AG10803 (cell line): ENCODE data around the gene RETN.

Source experiments
- DNase-seq: peaks from one replicate; pipeline ENCODE4 v3.0.0; 2010; ENCODE audit warnings: low read depth
- H3K4me3 ChIP-seq: 2 replicates; pipeline ENCODE4 v1.5.1; 2011; ENCODE audit warnings: mild to moderate bottlenecking, low read length, control low read depth
- CTCF ChIP-seq: conservative IDR thresholded peaks from 2 replicates; pipeline ENCODE4 v1.5.1; 2011; ENCODE audit warnings: mild to moderate bottlenecking, low read length, control low read depth, inconsistent platforms

The RETN gene

DNA sequence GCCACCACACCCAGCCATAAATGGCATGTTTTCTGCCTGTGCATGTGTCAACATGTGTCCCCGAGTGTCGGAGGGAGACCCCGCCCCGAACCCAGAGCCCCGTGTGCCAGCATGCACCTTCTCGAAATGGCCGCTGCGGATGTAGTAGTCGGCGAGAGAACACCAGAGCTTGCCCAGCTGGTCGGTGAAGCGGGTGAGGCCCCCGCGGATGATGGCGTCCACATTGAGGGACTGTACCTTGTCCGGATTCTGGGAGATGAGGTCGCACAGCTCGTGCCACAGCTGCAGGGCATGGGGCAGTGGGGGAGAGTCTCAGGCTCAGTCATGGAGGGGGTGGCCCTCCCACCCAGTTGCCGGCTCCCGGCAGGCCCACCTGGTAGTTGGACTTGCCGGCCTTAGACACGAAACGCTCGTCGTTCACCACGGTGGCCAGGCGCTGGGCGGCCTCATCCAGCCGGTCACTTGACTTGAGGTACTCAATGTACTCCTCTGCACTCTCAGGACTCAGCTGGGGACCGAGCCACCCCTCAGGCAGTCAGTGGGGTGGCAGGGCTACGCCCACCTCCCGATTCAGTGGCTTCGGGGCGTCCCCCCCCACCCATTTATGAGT is 43.0 kb upstream of the RETN start:
- TF ChIP-seq CTCF, result no peak
- no peak overlapping the region for H3K4me3 ChIP-seq
- no peak for DNase-seq

DNA sequence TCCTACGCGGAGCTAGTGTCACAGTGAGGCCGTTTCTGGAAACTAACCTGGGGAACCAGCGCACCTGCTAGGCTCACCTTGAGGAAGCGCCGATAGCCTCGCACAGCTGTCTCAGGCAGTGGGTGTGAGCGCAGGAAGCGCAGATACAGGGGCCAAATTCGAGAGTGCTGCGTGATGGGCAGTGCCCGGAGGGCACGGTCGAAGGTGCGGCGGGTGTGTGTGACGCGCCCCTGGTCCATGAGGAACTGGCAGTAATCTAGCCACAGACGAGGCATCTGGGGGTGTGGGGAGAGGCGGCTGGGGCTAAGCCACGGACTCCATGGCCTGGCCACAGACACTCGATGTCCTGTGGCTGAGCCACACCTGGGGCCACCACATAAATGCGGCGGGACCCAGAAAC is 41.7 kb upstream of the RETN start:
- no peak overlapping the region for H3K4me3 ChIP-seq
- no peak for TF ChIP-seq CTCF

GRCh38 chr19:7628589-7629311 is 40.1 kb upstream of the RETN start:
- no peak for TF ChIP-seq CTCF
- peak overlapping the region; percentile 99 for H3K4me3 ChIP-seq
- DNase-seq, result no peak

More for the DNA sequence above, 41.7 kb upstream of the RETN start:
- DNase-seq, result no peak

GRCh38 chr19:7629347-7630054 is 39.3 kb upstream of the RETN start, which contains the start of the genes PET100 and XAB2:
Gene PET100, plus strand, starts transcription at chr19:7629793. Its CDS starts 41 bp downstream, at chr19:7629834.
Gene XAB2, minus strand, starts transcription at chr19:7629545. Its CDS starts 18 bp downstream, at chr19:7629527.
- H3K4me3 ChIP-seq, result peak within 1 kb of the TSS; percentile 99
- peak; percentile 99 for DNase-seq
- TF ChIP-seq CTCF, result no peak

DNA sequence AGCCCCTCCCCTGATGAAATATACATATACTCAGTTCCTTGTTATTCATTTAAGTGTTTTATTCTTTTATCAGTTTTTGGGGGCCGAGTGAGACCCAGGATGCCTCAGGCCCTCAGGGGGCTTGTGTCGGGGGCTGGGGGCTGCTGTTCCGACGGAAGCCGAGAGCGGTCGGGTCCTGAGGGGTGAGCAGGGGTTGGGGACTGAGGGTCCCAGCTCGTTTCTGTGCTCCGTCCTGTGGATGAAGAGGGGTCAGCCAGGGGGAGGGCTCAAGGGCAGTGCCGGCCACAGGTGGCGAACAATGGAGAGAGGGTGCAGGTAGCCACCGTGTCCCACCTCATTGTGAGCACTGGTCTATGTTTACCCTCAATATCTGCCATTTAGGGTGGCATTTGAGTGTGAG is 37.3 kb upstream of the RETN start:
- no peak overlapping the region for H3K4me3 ChIP-seq
- no peak for DNase-seq
- no peak for TF ChIP-seq CTCF

DNA sequence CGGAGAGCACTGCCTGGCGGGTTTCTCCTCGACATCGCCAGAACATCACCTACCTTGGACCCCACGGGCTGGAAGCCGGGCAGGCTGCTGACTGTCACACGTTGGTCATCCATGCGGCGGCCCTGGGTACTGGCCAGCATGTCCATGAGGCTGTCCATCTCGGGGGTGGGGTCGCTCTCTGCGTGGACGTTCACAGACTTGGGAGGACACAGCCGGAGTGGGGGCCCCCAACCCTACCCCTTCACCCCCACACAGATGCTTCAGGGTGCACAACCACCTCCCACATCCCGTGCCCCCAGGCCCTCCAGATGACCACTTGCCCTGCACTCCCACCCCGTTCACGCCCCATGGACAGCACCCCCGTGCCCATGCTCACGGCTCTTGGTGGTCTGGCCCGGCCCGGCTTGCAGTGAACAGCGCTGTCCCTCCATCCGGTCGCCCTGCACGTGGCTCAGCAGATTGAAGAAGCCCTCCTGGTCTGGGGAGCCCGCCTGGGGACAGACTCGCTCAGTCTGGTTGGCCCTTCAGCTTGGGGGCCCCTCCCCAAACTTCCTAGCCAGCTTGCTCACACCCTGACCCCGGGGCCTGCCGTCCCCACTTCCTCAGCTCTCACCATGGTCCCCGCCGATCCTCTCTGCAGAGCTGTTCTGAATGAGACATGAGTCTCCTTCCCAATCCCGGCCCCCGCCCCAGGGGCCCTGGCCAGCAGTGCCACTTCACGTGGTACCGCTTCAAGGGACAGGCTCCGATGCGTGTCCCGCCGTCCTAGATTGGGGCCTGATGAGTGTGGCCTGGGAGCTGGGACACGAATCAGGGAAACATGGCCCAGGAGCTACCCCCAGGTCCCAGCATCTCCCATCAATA is 36.3 kb upstream of the RETN start:
- H3K4me3 ChIP-seq, result no peak overlapping the region
- TF ChIP-seq CTCF, result no peak
- no peak for DNase-seq
